IMR-90 (cell line): ENCODE measurements around the gene HFE. TPM values are rescaled to one million over a fixed set of nuclear protein-coding genes. Genes with fewer than 3 reads are reported as not detected.

Experiments
- ATAC-seq: fragments of 200-7000 bp; cut with Tn5 transposase; 2 replicates; pipeline ENCODE4 v1.9.1; 2020; ENCODE audit warnings: low read depth, mild to moderate bottlenecking, moderate library complexity
- BruUV-seq: library from RNA; stranded (reverse); fragments of 400-500 nt; replicated peaks from 2 replicates; lab custom pipeline; 2021; lab: Mats Ljungman, UMichigan
- CTCF ChIA-PET: fragments of 300-600 bp; formaldehyde crosslinking; extraction: SDS; loops from one replicate; lab custom pipeline; 2021; ENCODE audit warnings: antibody characterized with exemption; lab: Yijun Ruan, JAX
- POLR2A ChIA-PET: fragments of 300-600 bp; sonication (Branson Sonifier 250); formaldehyde crosslinking; loops from one replicate; lab custom pipeline; 2022; ENCODE audit warnings: antibody characterized with exemption; ENCODE audit not compliant: unreplicated experiment; lab: Charles Lee
- DNase-seq: peaks from one replicate; pipeline ENCODE4 v3.0.0; 2013
- H2AFZ ChIP-seq: replicated peaks from 2 replicates; pipeline ENCODE3; 2013; ENCODE audit warnings: low read length, mild to moderate bottlenecking; ENCODE audit not compliant: poor library complexity
- H2AK5ac ChIP-seq: 2 replicates; pipeline ENCODE4 v1.6.1; 2013; ENCODE audit warnings: low read depth, low read length, inconsistent platforms
- H2AK9ac ChIP-seq: replicated peaks from 2 replicates; pipeline ENCODE3; 2013; ENCODE audit warnings: mild to moderate bottlenecking, low read depth, low read length, moderate library complexity; ENCODE audit not compliant: poor library complexity
- H2BK120ac ChIP-seq: 2 replicates; pipeline ENCODE4 v1.6.1; 2013; ENCODE audit warnings: low read depth, low read length, inconsistent platforms
- H2BK15ac ChIP-seq: 3 replicates; pipeline ENCODE4 v1.6.1; 2013; ENCODE audit warnings: low read depth, low read length, inconsistent platforms
- H2BK20ac ChIP-seq: 2 replicates; pipeline ENCODE4 v1.6.1; 2013; ENCODE audit warnings: low read depth, mild to moderate bottlenecking, inconsistent platforms, low read length, moderate library complexity
- H2BK5ac ChIP-seq: 2 replicates; pipeline ENCODE4 v1.6.1; 2013; ENCODE audit warnings: mild to moderate bottlenecking, low read depth, low read length, inconsistent platforms; ENCODE audit not compliant: poor library complexity, severe bottlenecking
- H3K14ac ChIP-seq: replicated peaks from 2 replicates; pipeline ENCODE4 v1.6.1; 2013; ENCODE audit warnings: low read depth, low read length, inconsistent platforms
- H3K18ac ChIP-seq: 2 replicates; pipeline ENCODE4 v1.6.1; 2013; ENCODE audit warnings: low read depth, low read length, control low read depth
- H3K23ac ChIP-seq: 2 replicates; pipeline ENCODE4 v1.6.1; 2013; ENCODE audit warnings: low read depth, low read length, inconsistent platforms
- H3K27ac ChIP-seq: 2 replicates; pipeline ENCODE4 v1.5.1; 2013; ENCODE audit warnings: mild to moderate bottlenecking, control low read depth, low read length; ENCODE audit not compliant: insufficient read depth
- H3K27me3 ChIP-seq: 2 replicates; pipeline ENCODE4 v1.6.1; 2013; ENCODE audit warnings: low read length; ENCODE audit not compliant: control insufficient read depth, insufficient read depth
- H3K36me3 ChIP-seq: 2 replicates; pipeline ENCODE4 v1.6.1; 2013; ENCODE audit warnings: low read length, mixed read lengths; ENCODE audit not compliant: control insufficient read depth, insufficient read depth
- H3K4ac ChIP-seq: 2 replicates; pipeline ENCODE4 v1.6.1; 2013; ENCODE audit warnings: low read depth, low read length, inconsistent platforms
- H3K4me1 ChIP-seq: 2 replicates; pipeline ENCODE4 v1.6.1; 2013; ENCODE audit warnings: low read length, mixed read lengths; ENCODE audit not compliant: control insufficient read depth, insufficient read depth
- H3K4me2 ChIP-seq: 2 replicates; pipeline ENCODE4 v1.6.1; 2013; ENCODE audit warnings: low read depth, mild to moderate bottlenecking, control low read depth, low read length, moderate library complexity
- H3K4me3 ChIP-seq: 2 replicates; pipeline ENCODE4 v1.5.1; 2013; ENCODE audit warnings: low read depth, mild to moderate bottlenecking, control low read depth, low read length, moderate library complexity; ENCODE audit not compliant: insufficient read depth
- H3K56ac ChIP-seq: 2 replicates; pipeline ENCODE4 v1.6.1; 2013; ENCODE audit warnings: low read length, inconsistent platforms; ENCODE audit not compliant: insufficient read depth; ENCODE audit errors: extremely low read depth
- H3K79me1 ChIP-seq, 2 experiments: 2 replicates each; pipeline ENCODE4 v1.6.1; 2013; ENCODE audit warnings: low read length in 2 of 2, inconsistent platforms in 1 of 2, low read depth in 1 of 2
- H3K9ac ChIP-seq: 2 replicates; pipeline ENCODE4 v1.6.1; 2013; ENCODE audit warnings: low read depth, low read length, control low read depth
- H3K9me1 ChIP-seq: 2 replicates; pipeline ENCODE4 v1.6.1; 2013; ENCODE audit warnings: low read length, inconsistent platforms; ENCODE audit not compliant: insufficient read depth
- H3K9me3 ChIP-seq: 2 replicates; pipeline ENCODE4 v1.6.1; 2013; ENCODE audit warnings: low read length; ENCODE audit not compliant: control insufficient read depth, insufficient read depth
- H4K20me1 ChIP-seq: 2 replicates; pipeline ENCODE4 v1.6.1; 2013; ENCODE audit warnings: low read length, inconsistent platforms; ENCODE audit not compliant: insufficient read depth
- H4K5ac ChIP-seq: 2 replicates; pipeline ENCODE4 v1.6.1; 2013; ENCODE audit warnings: mild to moderate bottlenecking, low read depth, low read length, control low read depth
- H4K8ac ChIP-seq, 2 experiments: 2 replicates each; pipeline ENCODE4 v1.6.1; 2013; ENCODE audit warnings: low read depth in 2 of 2, low read length in 2 of 2, control low read depth in 1 of 2, inconsistent platforms in 1 of 2
- H4K91ac ChIP-seq: 2 replicates; pipeline ENCODE4 v1.6.1; 2013; ENCODE audit warnings: low read depth, low read length, inconsistent platforms; ENCODE audit not compliant: insufficient read depth
- CHD1 ChIP-seq: IDR thresholded peaks from 2 replicates; pipeline ENCODE4 v1.6.1; 2012; ENCODE audit warnings: low read depth, low read length, improper control_type of control experiment
- ELK1 ChIP-seq: fragments of 150-350 bp; IDR thresholded peaks from 2 replicates; pipeline ENCODE4 v1.6.1; 2016; ENCODE audit warnings: low read depth, mild to moderate bottlenecking, low read length, moderate library complexity, borderline replicate concordance
- RAD21 ChIP-seq: IDR thresholded peaks from 2 replicates; pipeline ENCODE4 v1.6.1; 2012; ENCODE audit warnings: low read length, improper control_type of control experiment
- RCOR1 ChIP-seq: IDR thresholded peaks from 2 replicates; pipeline ENCODE4 v1.6.1; 2012; ENCODE audit warnings: mild to moderate bottlenecking, low read length, improper control_type of control experiment; ENCODE audit not compliant: insufficient replicate concordance
- RFX5 ChIP-seq: IDR thresholded peaks from 2 replicates; pipeline ENCODE4 v1.8.0; 2012; ENCODE audit warnings: low read depth, mild to moderate bottlenecking, low read length, moderate library complexity
- SMC3 ChIP-seq: fragments of 150-350 bp; IDR thresholded peaks from 2 replicates; pipeline ENCODE4 v1.6.1; 2016; ENCODE audit warnings: low read depth, mild to moderate bottlenecking, antibody characterized with exemption, low read length, moderate library complexity
- WGBS, 2 experiments: methylation state at CpG; one replicate each; pipeline versions ENCODE4 v1.1.5 to v1.1.7; 2013; ENCODE audit warnings: missing lambda C conversion rate in 2 of 2; ENCODE audit not compliant: insufficient read length in 1 of 2; ENCODE audit errors: extremely low coverage in 2 of 2; 5-methylcytosine and 5-hydroxymethylcytosine counted together
- dilution Hi-C: fragments of 300-500 bp; cut with HindIII; formaldehyde crosslinking; loops from one replicate; pipeline ENCODE4 v1.14.3; 2018; ENCODE audit warnings: low sequenced_read_pairs; ENCODE audit not compliant: unreplicated experiment
- in situ Hi-C: fragments of 300-500 bp; cut with MboI; formaldehyde crosslinking; loops from 3 replicates; pipeline ENCODE4 v1.14.3; 2019; ENCODE audit warnings: low sequenced_read_pairs, inconsistent platforms, mixed read lengths
- intact Hi-C: fragments of 100-400 bp; cut with micrococcal nuclease; formaldehyde crosslinking; loops from 2 replicates; pipeline ENCODE4 v1.10.0; 2022
- polyA plus RNA-seq, 3 experiments: library from polyadenylated mRNA; depleted of rRNA; stranded (reverse); fragments of >200 nt; gene quantifications; 2 replicates each; pipeline ENCODE4 v1.2.3, GENCODE V29; 2012; ENCODE audit warnings: low replicate concordance in 1 of 3
- total RNA-seq: library from RNA; depleted of rRNA; stranded (reverse); fragments of >200 nt; gene quantifications from 2 replicates; pipeline ENCODE4 v1.2.3, GENCODE V29; 2012
- TF ChIP-seq, protein P1 (sequence below): conservative IDR thresholded peaks from 2 replicates; pipeline ENCODE4 v1.5.1; 2012; ENCODE audit warnings: mild to moderate bottlenecking, low read depth, low read length, improper control_type of control experiment

The HFE gene
- total and polyA plus RNA-seq, 2 of the 4 experiments (the other 2 are of a cell fraction): 14.9 to 15.7 TPM

GRCh38 chr6:26107935-26108334, 20.7 kb downstream of the HFE start:
- Histone ChIP-seq H4K20me1 (no peaks in the 10 kb centered on the region), H2AK9ac (no peak overlapping the region), H4K91ac (peak overlapping the region; percentile 35; the same call in 1 of the 2 replicates), H3K23ac (no peak overlapping the region), H2BK5ac (no peak overlapping the region), H2BK120ac (peak overlapping the region; percentile 98), H2BK20ac (no peak overlapping the region), H3K27me3 (no peaks in the 10 kb centered on the region), H3K56ac (no peak overlapping the region), H3K14ac (no peak overlapping the region), H3K4me2 (no peak overlapping the region), H3K18ac (no peak overlapping the region), H3K4me3 (no peak overlapping the region), H2BK15ac (0 out of 3 replicates have a peak overlapping the region, but pooled peaks have one; percentile 23), H3K9ac (no peak overlapping the region), H4K5ac (no peak overlapping the region), H3K9me1 (peaks cover 3% of the 10 kb centered on the region), H2AFZ (no peak overlapping the region), H3K9me3 (peaks cover 2% of the 10 kb centered on the region; the same call in 1 of the 2 replicates), H3K27ac (no peak overlapping the region), H4K8ac (no peak overlapping the region), H3K79me1 (no peaks in the 10 kb centered on the region), H3K4ac (peak overlapping the region; percentile 28; the same call in 1 of the 2 replicates), H3K4me1 (peaks cover 3% of the 10 kb centered on the region; the same call in 1 of the 2 replicates), H3K36me3 (no peaks in the 10 kb centered on the region), H2AK5ac (0 out of 2 replicates have a peak overlapping the region, but pooled peaks have one; percentile 15)
- WGBS, 2 experiments: 100% methylated on average over 4 of the region's 18 CpGs; no CpG with 5 or more reads in 1 of the 2 experiments
- POLR2A ChIA-PET: interaction anchor here (1.0 kb wide), 1 partner anchor 16 kb away, joined by 3 read pairs; a partner anchor contains a TSS
- DNase-seq (no peak), ATAC-seq (no peak)
- no peak for TF ChIP-seq CHD1
- no peak for TF ChIP-seq RCOR1
- TF ChIP-seq, protein P1, sequence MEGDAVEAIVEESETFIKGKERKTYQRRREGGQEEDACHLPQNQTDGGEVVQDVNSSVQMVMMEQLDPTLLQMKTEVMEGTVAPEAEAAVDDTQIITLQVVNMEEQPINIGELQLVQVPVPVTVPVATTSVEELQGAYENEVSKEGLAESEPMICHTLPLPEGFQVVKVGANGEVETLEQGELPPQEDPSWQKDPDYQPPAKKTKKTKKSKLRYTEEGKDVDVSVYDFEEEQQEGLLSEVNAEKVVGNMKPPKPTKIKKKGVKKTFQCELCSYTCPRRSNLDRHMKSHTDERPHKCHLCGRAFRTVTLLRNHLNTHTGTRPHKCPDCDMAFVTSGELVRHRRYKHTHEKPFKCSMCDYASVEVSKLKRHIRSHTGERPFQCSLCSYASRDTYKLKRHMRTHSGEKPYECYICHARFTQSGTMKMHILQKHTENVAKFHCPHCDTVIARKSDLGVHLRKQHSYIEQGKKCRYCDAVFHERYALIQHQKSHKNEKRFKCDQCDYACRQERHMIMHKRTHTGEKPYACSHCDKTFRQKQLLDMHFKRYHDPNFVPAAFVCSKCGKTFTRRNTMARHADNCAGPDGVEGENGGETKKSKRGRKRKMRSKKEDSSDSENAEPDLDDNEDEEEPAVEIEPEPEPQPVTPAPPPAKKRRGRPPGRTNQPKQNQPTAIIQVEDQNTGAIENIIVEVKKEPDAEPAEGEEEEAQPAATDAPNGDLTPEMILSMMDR: no peak
- no peak for TF ChIP-seq ELK1
- TF ChIP-seq RAD21: no peak
- TF ChIP-seq SMC3: no peak
- TF ChIP-seq RFX5: no peak
- CTCF ChIA-PET: no interaction called here
- intact Hi-C loops (no loop called here), dilution Hi-C loops (no loop called here), in situ Hi-C loops (no loop called here)
- BruUV-seq: no TSS peak
